Mononuclear cell (primary cell): Measurements from ENCODE around the gene C18orf32. TPM values are rescaled to one million over a fixed set of nuclear protein-coding genes. Genes with fewer than 3 reads are reported as not detected.
"Not testable (repeated sequence)": the region's sequence is repeated elsewhere in the genome, so short reads cannot be mapped to it uniquely, and the experiment has no call there.

Source experiments
- H3K27me3 ChIP-seq: 2 replicates; pipeline ENCODE4 v1.6.0; 2011; ENCODE audit warnings: low read length, control low read depth; ENCODE audit not compliant: insufficient read depth
- H3K4me1 ChIP-seq: 2 replicates; pipeline ENCODE4 v1.5.1; 2011; ENCODE audit warnings: mild to moderate bottlenecking, low read length, control low read depth; ENCODE audit not compliant: insufficient read depth
- H3K4me3 ChIP-seq: 2 replicates; pipeline ENCODE4 v1.5.1; 2011; ENCODE audit warnings: mild to moderate bottlenecking, low read length, moderate library complexity
- H3K9me3 ChIP-seq: 2 replicates; pipeline ENCODE4 v1.5.1; 2011; ENCODE audit warnings: low read depth, mild to moderate bottlenecking, control low read depth, low read length
- total RNA-seq: library from RNA; depleted of rRNA; stranded (reverse); fragments of >200 nt; gene quantifications from one replicate; pipeline ENCODE4 v1.2.3, GENCODE V29; 2012

Gene C18orf32
- total RNA-seq: 25.3 TPM

DNA sequence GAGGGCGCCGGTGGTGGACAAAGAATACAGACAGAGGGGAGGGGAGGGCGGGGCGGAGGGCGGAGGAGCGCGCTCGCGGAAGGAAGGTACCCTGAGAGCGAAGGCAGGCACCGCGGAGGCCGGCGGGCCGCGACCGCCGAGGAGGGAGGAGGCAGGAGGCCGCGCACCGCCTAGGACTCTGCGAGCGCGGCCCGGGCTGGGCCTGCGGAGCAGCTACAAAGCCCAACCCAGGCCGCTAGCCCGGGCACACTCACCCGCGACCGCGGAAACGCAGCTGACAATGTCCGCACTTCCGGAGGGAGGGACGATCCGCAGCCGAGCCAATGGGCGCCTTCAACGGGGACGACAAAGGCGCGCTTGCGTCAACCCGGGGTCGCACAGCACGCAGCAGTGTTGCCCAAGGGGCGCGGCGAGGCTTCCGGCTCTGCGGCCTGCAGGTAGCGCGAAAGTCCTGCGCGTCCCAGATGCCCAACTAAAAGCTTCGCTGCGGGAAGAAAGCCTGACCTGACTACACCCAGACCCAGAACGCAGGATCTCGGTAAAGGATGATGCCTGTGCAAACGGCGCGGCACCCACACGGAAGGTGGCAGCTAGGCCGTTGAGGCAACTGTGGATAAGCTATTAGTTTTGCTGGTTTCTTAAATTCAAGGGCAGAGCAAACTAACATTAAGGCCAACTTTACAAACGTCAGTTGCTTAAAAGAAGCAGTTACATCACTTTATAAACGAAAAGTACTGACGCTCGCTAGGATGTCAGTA, at the start of gene C18orf32:
Gene C18orf32, minus strand, starts transcription at position 282 of the 758 bp plus-strand sequence. CDS start 3,486 bp downstream, outside the sequence.
- Histone ChIP-seq H3K4me3 (peak within 1 kb of the TSS; percentile 71), H3K9me3 (no peaks in the 10 kb centered on the region), H3K4me1 (peaks cover 52% of the 10 kb centered on the region), H3K27me3 (no peaks in the 10 kb centered on the region)

DNA sequence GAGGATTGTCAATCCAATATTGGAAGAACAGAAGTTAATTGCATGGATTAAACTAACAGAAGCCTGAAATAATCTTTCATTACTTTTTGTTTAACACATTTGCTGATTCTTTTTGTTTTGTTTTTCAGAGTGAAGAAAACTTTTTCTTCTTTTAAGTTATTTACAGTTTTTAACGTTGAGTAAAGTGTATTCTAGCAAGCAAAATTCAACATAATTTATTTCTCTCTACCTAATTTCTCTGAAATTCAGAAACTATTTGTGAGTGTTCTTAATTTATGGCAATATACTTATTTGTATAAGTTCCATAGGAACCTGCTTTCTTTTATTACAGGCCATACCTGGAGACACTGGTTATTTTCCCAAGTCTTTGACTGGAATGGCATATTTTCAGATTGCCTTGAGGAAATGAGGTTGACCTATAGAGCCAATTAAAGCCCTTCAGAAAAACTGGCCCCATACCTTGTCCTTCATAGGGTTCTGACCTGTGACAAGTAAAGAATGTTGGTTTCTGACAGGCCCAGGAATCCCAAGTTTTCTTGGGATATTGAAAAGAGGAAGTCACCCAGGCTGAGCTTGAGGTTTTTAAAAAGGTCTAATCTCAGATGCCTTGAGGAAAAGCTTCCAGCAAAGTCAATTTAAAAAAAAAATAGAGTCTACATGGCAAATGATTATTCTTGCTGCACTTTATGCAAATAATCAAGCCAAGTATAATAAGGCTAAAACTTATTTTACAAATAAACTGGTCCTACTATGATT, 48.0 kb upstream of the C18orf32 start:
- H3K4me3 ChIP-seq: no peak overlapping the region
- no peaks in the 10 kb centered on the region for H3K4me1 ChIP-seq
- H3K9me3 ChIP-seq: no peaks in the 10 kb centered on the region
- no peaks in the 10 kb centered on the region for H3K27me3 ChIP-seq

DNA sequence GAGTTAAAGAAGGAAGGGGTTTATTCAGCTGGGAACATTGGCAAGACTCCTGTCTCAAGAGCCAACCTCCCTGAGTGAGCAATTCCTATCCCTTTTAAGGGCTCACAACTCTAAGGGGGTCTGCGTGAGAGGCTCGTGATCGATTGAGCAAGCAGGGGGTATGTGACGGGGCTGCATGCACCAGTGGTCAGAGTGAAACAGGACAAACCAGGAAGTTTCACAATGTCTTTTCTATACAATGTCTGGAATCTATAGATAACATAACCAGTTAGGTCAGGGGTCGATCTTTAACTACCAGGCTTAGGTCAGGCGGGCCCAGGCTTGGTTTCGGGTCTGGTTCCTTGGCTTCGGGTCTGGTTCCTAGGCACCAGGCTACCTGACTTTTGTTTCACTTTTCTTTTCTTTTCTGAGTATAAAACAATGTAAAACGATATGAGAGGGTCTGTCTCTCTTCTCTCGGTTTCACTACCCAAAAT, 44.7 kb upstream of the C18orf32 start:
- Histone ChIP-seq H3K9me3 (no peaks in the 10 kb centered on the region), H3K4me3 (no peak overlapping the region), H3K4me1 (no peaks in the 10 kb centered on the region), H3K27me3 (no peaks in the 10 kb centered on the region)

DNA sequence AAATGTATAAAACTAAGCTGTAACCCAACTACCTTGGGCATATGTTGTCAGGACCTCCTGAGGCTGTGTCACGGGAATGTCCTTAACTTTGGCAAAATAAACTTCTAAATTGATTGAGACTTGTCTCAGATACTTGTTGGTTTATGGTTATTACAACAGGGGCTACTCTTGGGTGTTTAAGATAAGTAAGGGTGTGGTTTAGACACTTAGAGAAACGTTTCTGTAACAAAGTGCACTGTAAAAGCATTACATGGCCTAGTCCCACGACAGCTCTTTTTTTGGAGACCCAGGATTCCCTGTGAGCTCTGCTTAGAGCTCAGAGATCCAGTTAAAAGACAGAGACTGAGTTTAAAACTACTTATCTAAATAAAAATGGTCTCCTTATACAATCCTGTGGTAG, 42.6 kb upstream of the C18orf32 start:
- Histone ChIP-seq H3K4me1 (no peaks in the 10 kb centered on the region), H3K9me3 (no peaks in the 10 kb centered on the region), H3K27me3 (no peaks in the 10 kb centered on the region), H3K4me3 (no peak overlapping the region)

DNA sequence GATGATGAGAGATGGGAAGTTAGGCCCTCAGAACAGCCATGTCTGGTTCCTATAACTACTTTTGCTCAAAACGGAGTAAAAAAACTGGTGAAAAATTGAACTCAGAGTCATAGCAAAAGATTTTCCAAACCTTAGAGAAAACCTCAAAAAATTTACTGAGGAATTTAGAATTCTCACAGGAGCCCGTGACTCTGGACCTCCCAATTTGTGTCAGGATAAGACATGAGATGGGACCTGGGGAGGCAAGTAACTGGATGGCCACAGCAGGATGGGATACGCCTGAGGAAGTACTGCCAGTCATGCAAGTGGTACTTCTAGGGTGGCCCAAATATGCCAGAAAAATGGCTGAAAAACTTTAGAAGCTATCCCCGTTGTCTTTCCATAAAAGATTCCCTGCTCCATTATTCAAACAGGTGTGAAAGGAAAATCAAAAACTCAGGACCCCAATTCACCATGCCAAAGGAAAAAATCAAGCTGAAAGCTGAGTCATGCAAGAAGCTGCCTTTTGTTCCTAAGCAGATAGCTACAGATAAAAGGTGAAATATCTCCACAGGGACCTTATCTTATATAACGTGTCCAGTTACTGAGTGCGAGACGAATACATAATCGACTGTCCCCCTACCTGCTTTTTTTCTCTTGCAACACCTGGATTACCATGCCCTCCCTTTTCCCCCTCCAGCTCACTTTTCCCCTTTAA, 40.7 kb upstream of the C18orf32 start:
- H3K4me1 ChIP-seq: no peaks in the 10 kb centered on the region
- no peaks in the 10 kb centered on the region for H3K27me3 ChIP-seq
- H3K4me3 ChIP-seq: no peak overlapping the region
- no peaks in the 10 kb centered on the region for H3K9me3 ChIP-seq

DNA sequence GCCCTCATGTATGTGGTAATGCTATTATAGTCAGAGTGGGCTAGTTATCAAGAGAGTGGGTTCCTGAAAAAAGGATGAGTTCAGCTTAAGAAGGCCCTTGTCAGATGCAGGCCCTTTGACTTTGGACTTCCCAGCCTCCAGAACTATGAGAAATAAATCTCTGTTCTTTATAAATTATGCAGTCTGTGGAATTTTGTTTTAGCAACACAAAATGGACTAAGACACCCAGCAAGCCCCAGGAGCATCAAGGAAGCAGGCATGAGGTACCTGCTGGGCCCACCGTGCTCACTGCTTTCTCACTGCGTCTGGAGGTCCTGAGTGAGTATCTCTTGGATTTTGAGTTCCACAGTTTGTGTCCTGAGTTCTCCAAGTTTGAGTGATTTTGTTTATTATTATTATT, 38.9 kb upstream of the C18orf32 start:
- H3K4me1 ChIP-seq: no peaks in the 10 kb centered on the region
- no peaks in the 10 kb centered on the region for H3K9me3 ChIP-seq
- no peak overlapping the region for H3K4me3 ChIP-seq
- H3K27me3 ChIP-seq: no peaks in the 10 kb centered on the region

DNA sequence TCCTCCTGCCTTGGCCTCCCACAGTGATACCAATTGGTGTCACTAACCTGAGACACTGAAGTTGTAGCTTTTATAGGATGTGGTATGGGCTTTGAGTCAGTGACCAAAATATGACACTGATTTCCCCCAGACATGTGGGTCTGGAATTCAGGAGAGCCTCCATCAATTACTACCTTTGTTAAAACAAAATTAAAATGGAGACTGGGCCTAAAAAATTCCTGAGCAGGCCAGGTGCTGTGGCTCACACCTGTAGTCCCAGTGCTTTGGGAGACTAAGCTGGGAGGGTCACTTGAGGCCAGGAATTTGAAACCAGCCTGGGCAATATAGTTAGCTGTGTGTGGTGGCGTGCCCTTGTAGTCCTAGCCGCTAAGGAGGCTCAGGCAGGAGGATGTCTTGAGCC, 37.9 kb upstream of the C18orf32 start:
- Histone ChIP-seq H3K4me3 (no peak overlapping the region), H3K4me1 (no peaks in the 10 kb centered on the region), H3K27me3 (no peaks in the 10 kb centered on the region), H3K9me3 (no peaks in the 10 kb centered on the region)

DNA sequence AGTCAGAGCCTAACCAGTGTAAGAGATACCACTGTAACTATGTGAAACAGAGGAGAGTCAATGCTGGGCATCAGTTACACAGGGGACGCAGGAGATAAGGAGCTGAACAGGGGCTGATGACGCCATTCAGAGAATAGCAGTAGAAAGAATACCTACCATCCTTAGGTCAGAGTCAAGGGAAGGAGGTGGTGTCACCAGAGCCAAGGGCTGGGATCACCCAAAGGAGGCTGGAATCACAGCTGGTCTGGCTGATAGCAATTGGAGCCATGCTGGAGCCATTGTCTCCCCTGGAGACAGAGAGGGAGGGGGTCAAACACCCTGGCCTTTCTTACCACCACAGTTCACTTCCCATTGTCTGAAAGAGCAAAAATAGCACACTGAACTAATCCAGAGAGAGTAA, 37.3 kb upstream of the C18orf32 start:
- no peaks in the 10 kb centered on the region for H3K9me3 ChIP-seq
- no peaks in the 10 kb centered on the region for H3K27me3 ChIP-seq
- H3K4me1 ChIP-seq: no peaks in the 10 kb centered on the region
- H3K4me3 ChIP-seq: no peak overlapping the region

DNA sequence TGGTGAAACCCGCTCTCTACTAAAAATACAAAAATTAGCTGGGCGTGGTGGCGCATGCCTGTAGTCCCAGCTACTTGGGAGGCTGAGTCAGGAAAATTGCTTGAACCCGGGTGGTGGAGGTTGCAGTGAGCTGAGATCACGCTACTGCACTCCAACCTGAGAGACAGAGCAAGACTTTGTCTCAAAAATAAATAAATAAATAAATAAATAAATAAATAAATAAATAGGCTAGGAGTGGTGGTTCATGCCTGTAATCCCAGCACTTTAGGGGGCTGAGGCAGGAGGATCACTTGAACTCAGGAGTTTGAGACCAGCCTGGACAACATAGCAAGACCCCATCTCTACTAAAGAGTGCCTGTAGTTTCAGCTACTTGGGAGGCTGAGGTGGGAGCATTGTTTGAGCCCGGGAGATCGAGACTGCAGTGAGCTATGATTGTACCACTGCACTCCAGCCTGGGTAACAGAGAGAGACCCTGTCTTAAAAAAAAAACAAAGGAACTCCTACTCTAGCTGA, 36.6 kb upstream of the C18orf32 start:
- H3K4me1 ChIP-seq, H3K9me3 ChIP-seq, H3K27me3 ChIP-seq, H3K4me3 ChIP-seq: not testable (repeated sequence)

DNA sequence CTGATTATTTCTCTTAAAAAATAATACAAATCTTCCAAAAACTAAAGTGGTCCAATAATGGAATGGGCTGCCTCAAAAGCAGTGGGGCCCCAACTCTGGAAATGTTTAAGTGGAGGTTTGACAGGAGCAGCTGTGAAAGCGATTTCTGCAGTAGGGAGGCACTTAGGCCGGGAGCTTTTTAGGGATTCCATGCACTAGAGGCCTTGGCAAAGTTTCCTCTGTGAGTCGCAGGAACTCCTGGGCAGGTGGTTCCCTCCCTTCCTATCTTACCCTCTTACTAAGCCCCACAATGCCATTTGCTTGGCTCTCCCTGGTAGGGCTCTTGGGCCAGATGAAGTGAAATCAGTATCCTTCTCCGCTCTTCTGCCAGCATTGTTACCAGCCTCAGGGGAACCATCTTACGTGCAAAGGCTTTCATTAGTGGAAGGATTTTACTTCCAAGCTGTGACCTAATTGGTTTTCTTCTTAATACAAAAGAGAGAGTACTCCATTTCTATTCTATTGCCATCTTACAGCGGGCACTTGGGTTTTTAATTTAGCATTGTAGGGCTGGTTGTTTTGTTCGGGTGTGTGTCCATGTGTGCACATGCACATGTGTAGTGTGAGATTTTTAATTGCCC, 34.3 kb upstream of the C18orf32 start:
- Histone ChIP-seq H3K4me3 (no peak overlapping the region), H3K9me3 (no peaks in the 10 kb centered on the region), H3K27me3 (no peaks in the 10 kb centered on the region)

DNA sequence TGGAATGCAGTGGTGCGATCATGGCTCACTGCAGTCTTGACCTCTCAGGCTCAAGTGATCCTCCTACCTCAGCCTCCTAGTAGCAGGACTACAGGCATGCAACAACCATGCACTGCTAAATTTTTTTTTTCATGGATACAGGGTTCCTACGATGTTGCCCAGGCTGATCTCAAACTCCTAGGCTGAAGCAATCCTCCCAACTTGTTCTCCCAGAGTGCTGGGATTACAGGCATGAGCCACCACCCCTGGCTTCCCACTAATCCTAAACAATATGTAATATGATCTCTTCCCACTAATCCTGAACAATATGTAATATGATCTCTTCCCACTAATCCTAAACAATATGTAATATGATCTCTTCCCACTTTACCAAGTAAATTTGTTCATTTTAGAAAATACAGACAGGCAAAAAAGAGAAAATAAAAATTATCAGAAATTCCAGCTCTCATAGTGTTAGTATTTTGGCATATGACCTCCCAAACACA, 33.7 kb upstream of the C18orf32 start:
- no peak overlapping the region for H3K4me3 ChIP-seq
- H3K9me3 ChIP-seq: no peaks in the 10 kb centered on the region
- H3K27me3 ChIP-seq: no peaks in the 10 kb centered on the region
- no peaks in the 10 kb centered on the region for H3K4me1 ChIP-seq

More for the DNA sequence above, 34.3 kb upstream of the C18orf32 start:
- no peaks in the 10 kb centered on the region for H3K4me1 ChIP-seq

DNA sequence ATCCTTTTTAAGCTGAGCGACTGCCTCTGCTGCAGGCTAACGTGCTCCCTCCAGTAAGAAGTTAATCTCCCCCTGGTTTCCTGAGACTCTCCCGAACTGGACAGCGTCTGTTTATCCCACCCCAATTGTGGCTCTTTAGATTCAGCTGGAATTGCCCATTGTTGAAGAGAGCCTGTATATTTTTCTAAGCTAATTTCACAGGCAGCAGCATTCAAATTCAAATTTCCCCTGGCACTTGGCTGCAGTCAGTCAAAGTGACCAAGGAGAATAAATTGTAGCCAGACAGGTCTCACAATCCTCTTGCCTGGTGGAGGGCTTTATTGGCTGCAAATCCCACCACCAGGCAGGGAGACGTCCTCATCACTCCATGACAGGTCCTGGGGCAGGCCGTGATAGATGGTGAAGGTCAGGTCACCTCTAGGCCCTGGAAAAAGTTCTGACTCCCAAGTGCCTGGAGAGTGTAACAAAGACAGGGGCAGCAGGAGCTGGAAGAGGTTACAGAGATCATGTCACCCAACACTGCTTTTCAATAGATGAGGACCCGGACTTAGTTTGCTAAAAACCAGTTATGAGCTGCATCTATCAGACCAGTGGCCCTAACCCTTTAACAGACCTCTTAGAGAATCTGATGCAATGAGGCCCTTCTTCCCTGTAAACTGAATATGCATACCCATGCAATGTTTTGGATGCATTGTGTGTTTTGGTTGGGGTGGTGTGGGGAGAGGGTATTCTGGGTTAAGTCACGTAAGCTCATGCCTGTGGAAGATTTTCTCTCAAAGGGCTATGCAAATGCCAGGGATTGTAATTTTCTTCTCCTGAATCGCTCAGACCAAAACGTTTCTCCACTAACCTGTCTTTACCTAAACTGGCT, 32.3 kb upstream of the C18orf32 start:
- Histone ChIP-seq H3K4me1 (no peaks in the 10 kb centered on the region), H3K27me3 (no peaks in the 10 kb centered on the region), H3K9me3 (no peaks in the 10 kb centered on the region), H3K4me3 (no peak overlapping the region)

DNA sequence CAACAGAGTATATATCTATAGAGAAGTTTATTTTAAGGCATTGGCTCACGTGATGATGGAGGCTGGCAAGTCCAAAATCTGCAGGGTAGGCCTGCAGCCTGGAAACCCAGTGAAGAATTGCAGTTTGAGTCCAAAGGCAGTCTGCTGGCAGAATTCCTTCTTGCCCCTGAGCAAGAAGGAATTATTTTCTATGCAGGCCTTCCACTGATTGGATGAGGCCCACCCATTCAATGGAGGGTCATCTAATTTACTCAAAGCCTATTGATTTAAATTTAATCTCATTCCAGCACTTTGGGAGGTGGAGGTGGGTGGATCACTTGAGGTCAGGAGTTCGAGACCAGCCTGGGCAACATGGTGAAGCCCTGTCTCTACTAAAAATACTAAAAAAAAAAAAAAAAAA, 30.4 kb upstream of the C18orf32 start:
- Histone ChIP-seq H3K4me1 (no peaks in the 10 kb centered on the region), H3K27me3 (no peaks in the 10 kb centered on the region), H3K4me3 (no peak overlapping the region)

DNA sequence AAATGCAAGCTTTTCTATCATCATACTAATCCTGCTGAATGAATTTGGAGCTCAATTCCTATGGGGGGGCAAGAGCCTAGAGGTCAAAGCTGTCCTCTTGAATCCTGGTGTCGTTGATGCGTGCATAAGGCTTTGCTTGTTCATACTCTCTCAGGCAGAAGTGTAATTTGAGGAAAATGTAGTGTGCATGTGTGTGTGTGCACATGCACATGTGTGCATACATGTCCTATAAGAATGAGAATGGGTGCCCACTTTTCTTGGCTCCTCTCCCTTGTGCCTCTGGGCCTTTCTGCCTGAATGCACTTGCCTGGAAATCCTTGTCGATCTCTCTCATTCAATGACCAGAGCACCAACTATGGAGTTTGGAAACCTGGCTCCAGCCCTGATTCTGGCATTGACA, 28.5 kb upstream of the C18orf32 start:
- Histone ChIP-seq H3K9me3 (no peaks in the 10 kb centered on the region), H3K4me3 (no peak overlapping the region), H3K4me1 (no peaks in the 10 kb centered on the region), H3K27me3 (no peaks in the 10 kb centered on the region)

More for the DNA sequence above, 30.4 kb upstream of the C18orf32 start:
- no peaks in the 10 kb centered on the region for H3K9me3 ChIP-seq
